ENCODE measurements around the gene TRMT2A.

DNA sequence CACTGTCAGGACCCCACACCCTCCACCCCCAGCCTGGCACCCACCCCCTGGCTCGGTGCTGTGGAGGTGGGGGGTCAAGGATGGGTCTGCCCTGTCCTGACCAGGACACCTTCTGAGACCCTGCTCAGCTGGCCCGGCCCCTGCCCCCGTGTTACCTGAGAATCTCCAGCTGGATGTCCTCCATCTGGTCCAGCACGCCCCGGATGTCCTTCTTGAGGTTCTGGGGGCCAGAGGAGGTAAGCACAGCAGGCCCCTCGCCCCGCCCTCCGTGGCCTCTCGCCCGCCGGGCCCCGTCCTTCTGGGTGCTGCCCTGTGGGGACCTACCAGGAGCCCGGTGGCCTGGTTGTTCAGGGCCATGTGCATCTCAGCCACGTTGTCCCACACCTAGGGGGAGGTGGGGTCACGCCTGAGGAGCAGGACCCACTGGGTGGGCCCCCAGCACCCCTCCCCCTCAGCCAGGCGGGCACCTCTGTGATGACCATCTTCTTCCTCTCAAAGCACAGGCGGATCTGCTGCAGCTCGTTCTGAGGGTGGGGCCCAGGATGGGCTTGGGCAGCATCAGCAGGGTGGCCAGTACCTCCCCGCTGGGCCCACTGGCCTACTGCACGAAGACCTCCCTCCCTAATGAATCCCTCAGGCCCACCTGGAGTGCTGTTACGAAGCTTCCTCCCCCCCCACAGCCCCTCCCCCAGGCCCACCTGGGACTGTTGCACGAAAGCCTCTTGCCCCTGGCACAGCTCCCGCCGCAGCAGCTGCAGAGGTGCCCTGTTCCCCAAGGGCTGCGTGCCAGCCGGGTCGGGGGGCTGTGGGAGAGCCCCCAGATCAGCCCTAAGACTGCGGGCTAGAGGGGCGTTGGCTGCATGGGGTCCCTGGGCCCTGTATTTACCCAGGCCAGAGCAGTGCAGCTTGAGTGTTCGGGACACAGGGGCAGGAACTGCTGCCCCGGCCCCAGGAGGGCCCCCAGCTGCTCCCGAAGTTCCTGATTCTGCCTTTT lies 32.5 kb upstream of the TRMT2A start:
- TF ChIP-seq, protein P1, sequence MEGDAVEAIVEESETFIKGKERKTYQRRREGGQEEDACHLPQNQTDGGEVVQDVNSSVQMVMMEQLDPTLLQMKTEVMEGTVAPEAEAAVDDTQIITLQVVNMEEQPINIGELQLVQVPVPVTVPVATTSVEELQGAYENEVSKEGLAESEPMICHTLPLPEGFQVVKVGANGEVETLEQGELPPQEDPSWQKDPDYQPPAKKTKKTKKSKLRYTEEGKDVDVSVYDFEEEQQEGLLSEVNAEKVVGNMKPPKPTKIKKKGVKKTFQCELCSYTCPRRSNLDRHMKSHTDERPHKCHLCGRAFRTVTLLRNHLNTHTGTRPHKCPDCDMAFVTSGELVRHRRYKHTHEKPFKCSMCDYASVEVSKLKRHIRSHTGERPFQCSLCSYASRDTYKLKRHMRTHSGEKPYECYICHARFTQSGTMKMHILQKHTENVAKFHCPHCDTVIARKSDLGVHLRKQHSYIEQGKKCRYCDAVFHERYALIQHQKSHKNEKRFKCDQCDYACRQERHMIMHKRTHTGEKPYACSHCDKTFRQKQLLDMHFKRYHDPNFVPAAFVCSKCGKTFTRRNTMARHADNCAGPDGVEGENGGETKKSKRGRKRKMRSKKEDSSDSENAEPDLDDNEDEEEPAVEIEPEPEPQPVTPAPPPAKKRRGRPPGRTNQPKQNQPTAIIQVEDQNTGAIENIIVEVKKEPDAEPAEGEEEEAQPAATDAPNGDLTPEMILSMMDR (IDR thresholded peaks at IDR 0.05) = no peak
- TF ChIP-seq SIN3A (IDR thresholded peaks at IDR 0.05; ENCODE audit: borderline replicate concordance, insufficient read depth, low read depth, low read length) (no peak), POLR2AphosphoS5 (IDR thresholded peaks at IDR 0.05; ENCODE audit: low read depth, low read length) (no peak)
- TF ChIP-seq, protein P2, sequence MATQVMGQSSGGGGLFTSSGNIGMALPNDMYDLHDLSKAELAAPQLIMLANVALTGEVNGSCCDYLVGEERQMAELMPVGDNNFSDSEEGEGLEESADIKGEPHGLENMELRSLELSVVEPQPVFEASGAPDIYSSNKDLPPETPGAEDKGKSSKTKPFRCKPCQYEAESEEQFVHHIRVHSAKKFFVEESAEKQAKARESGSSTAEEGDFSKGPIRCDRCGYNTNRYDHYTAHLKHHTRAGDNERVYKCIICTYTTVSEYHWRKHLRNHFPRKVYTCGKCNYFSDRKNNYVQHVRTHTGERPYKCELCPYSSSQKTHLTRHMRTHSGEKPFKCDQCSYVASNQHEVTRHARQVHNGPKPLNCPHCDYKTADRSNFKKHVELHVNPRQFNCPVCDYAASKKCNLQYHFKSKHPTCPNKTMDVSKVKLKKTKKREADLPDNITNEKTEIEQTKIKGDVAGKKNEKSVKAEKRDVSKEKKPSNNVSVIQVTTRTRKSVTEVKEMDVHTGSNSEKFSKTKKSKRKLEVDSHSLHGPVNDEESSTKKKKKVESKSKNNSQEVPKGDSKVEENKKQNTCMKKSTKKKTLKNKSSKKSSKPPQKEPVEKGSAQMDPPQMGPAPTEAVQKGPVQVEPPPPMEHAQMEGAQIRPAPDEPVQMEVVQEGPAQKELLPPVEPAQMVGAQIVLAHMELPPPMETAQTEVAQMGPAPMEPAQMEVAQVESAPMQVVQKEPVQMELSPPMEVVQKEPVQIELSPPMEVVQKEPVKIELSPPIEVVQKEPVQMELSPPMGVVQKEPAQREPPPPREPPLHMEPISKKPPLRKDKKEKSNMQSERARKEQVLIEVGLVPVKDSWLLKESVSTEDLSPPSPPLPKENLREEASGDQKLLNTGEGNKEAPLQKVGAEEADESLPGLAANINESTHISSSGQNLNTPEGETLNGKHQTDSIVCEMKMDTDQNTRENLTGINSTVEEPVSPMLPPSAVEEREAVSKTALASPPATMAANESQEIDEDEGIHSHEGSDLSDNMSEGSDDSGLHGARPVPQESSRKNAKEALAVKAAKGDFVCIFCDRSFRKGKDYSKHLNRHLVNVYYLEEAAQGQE (IDR thresholded peaks at IDR 0.05; ENCODE audit: insufficient read depth in 1 of 2, low read depth in 2 of 2, low read length in 1 of 2) = no peak

All from Panc1 (cell line).